ENCODE data around the gene PHAF1. TPM values are rescaled to one million over a fixed set of nuclear protein-coding genes. Genes with fewer than 3 reads are reported as not detected.

The PHAF1 gene
- total and polyA plus RNA-seq, 9 of the 15 experiments (the other 6 are each of a cell fraction or from before 2014, with no cell fraction given): 5.1 to 25.4 (median 13.8) TPM

DNA sequence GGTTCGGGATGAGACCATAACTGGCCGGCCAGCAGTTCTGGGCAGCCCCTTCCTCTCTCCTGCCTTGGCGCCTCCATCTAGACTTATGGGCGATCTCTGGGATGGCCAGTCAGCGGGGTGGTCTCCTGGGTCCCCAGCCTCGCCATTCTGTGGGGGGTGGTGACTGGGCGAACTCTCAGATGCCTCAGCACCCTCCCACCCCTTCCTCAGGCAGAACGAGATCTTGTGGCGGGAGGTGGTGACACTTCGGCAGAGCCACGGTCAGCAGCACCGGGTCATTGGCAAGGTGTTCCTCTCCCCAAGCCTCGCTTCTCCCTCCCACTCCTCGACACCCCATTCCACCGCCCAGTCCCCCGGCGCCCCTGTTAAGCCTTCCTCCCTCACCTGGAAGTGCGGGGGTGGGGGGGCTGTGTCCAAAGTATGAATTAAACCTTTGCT, 56.4 kb downstream of the PHAF1 start:
- TF ChIP-seq ZBTB7A (IDR thresholded peaks at IDR 0.05; ENCODE audit: borderline replicate concordance, control insufficient read depth, low read depth, low read length): 0 out of 2 replicates have a peak, but pooled peaks have one; percentile 8
- no peak for TF ChIP-seq KDM4B (IDR thresholded peaks at IDR 0.05; ENCODE audit: borderline replicate concordance in 2 of 2, low read depth in 1 of 2)
- ATAC-seq (no peak), FAIRE-seq (no peak), DNase-seq (ENCODE audit: extremely low read depth in 1 of 4, low spot score in 3 of 4) (no peak)
- WGBS (ENCODE audit: insufficient coverage, low coverage, missing lambda C conversion rate): 76% methylated on average over 16 of the region's 18 CpGs
- ChIA-PET POLR2A (interaction anchor here (0.5 to 0.6 kb wide), 2 partner anchors 11 to 314 kb away, joined by 3 read pairs; no protein-coding TSS in a partner anchor), CTCF (ENCODE audit: low intra/inter-chr PET ratio) (no interaction called here)
- Histone ChIP-seq H4K20me1 (replicated peaks; ENCODE audit: control insufficient read depth, insufficient read depth, low read length) (no peaks in the 10 kb centered on the region), H2AFZ (ENCODE audit: low read depth, low read length) (no peak overlapping the region), H3K4me3 (no peak overlapping the region), H3K27ac (ENCODE audit: extremely low read depth, low read depth, low read length) (no peak overlapping the region), H3K79me2 (ENCODE audit: control insufficient read depth, insufficient read depth, low read length) (peaks cover 7% of the 10 kb centered on the region), H3K9ac (ENCODE audit: insufficient read depth in 1 of 2, low read depth in 2 of 2, low read length in 2 of 2) (peak overlapping the region in 1 of 2 experiments; percentile 68; a peak in 2 of 4 replicates), H3K4me2 (ENCODE audit: insufficient read depth, low read length) (no peak overlapping the region), H3K27me3 (ENCODE audit: control insufficient read depth in 2 of 2, insufficient read depth in 2 of 2, low read length in 2 of 2) (no peaks in the 10 kb centered on the region), H3K36me3 (ENCODE audit: control insufficient read depth, insufficient read depth, low read length) (peaks cover 13% of the 10 kb centered on the region; the same call in 2 of the 3 replicates), H3K9me1 (ENCODE audit: control insufficient read depth, insufficient read depth, low read length) (no peaks in the 10 kb centered on the region), H3K9me3 (replicated peaks; ENCODE audit: control insufficient read depth, insufficient read depth, low read depth, low read length) (no peaks in the 10 kb centered on the region), H3K4me1 (replicated peaks in 1 of 2; ENCODE audit: control insufficient read depth in 2 of 2, insufficient read depth in 2 of 2, low read length in 2 of 2) (peaks cover 24 to 84% of the 10 kb centered on the region in 2 experiments)
- in situ Hi-C loops (cut with MboI): loop anchor here (25.0 kb wide), 1 partner anchor 204 kb away; the partner anchor contains the start of gene CES3
- intact Hi-C loops (cut with micrococcal nuclease): no loop called here
- BruUV-seq (replicated peaks): no TSS peak

DNA sequence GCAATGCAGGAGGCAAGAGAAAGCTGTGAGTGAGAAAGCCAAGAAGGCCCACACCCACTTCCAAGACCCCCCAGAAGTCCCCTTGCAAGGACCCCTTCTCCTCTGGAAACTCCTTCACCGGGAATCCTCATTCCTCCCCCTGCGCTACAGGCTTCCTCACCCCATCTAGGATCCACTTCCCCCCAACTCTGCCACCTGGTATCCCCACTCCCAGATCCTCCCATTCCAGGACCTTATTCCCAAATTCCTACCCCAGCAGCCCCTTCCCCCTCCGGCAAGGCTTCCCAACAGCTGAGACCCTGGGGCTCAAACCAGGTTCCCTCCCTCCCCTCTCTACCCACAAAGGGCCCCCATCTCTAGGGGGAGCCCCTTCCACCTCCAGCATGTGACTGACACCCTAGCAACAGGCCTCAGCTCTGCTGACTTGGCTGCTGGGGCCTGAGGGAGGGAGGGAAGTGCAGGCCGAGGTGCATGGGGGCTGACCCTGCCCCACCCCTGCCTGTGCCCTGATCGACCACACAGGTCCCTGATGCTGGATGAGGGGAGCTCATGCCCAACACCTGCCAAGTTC, 56.9 kb downstream of the PHAF1 start:
- no peak overlapping the region for H3K4me3 ChIP-seq
- H3K79me2 ChIP-seq (ENCODE audit: control insufficient read depth, insufficient read depth, low read length): peaks cover 1% of the 10 kb centered on the region; the same call in 1 of the 3 replicates
- no peaks in the 10 kb centered on the region for H4K20me1 ChIP-seq (replicated peaks; ENCODE audit: control insufficient read depth, insufficient read depth, low read length)
- CTCF ChIA-PET (ENCODE audit: low intra/inter-chr PET ratio): no interaction called here
- H2AFZ ChIP-seq (ENCODE audit: low read depth, low read length): no peak overlapping the region
- BruUV-seq (replicated peaks): no TSS peak
- no peak overlapping the region for H3K4me2 ChIP-seq (ENCODE audit: insufficient read depth, low read length)
- H3K9me1 ChIP-seq (ENCODE audit: control insufficient read depth, insufficient read depth, low read length): no peaks in the 10 kb centered on the region
- ATAC-seq: no peak
- POLR2A ChIA-PET: no interaction called here
- WGBS (ENCODE audit: insufficient coverage, low coverage, missing lambda C conversion rate): 67% methylated on average over 3 of the region's 5 CpGs
- H3K9ac ChIP-seq (ENCODE audit: insufficient read depth in 1 of 2, low read depth in 2 of 2, low read length in 2 of 2): no peak overlapping the region; a peak in 1 of 4 replicates
- no peaks in the 10 kb centered on the region for H3K9me3 ChIP-seq (replicated peaks; ENCODE audit: control insufficient read depth, insufficient read depth, low read depth, low read length)
- in situ Hi-C loops (cut with MboI): loop anchor here (25.0 kb wide), 1 partner anchor 204 kb away; the partner anchor contains the start of gene CES3
- H3K36me3 ChIP-seq (ENCODE audit: control insufficient read depth, insufficient read depth, low read length): peaks cover 13% of the 10 kb centered on the region; the same call in 2 of the 3 replicates
- TF ChIP-seq ZNF668 (CRISPR knock-in tag; IDR thresholded peaks at IDR 0.05) (no peak), ZBED1 (IDR thresholded peaks at IDR 0.05) (no peak), TCFL5 (CRISPR knock-in tag; conservative IDR thresholded peaks at IDR 0.05) (no peak), ZNF12 (CRISPR knock-in tag; IDR thresholded peaks at IDR 0.05) (no peak), PHF20 (IDR thresholded peaks at IDR 0.05; ENCODE audit: partially characterized antibody) (no peak), RUNX1 (IDR thresholded peaks at IDR 0.05; ENCODE audit: low read depth) (no peak), HNRNPLL (IDR thresholded peaks at IDR 0.05; ENCODE audit: low read depth, low read length, poor library complexity, severe bottlenecking) (no peak)
- TF ChIP-seq, protein P1, sequence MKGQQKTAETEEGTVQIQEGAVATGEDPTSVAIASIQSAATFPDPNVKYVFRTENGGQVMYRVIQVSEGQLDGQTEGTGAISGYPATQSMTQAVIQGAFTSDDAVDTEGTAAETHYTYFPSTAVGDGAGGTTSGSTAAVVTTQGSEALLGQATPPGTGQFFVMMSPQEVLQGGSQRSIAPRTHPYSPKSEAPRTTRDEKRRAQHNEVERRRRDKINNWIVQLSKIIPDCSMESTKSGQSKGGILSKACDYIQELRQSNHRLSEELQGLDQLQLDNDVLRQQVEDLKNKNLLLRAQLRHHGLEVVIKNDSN (CRISPR knock-in tag; IDR thresholded peaks at IDR 0.05): 0 out of 2 replicates have a peak, but pooled peaks have one; percentile 34
- TF ChIP-seq, protein P2, sequence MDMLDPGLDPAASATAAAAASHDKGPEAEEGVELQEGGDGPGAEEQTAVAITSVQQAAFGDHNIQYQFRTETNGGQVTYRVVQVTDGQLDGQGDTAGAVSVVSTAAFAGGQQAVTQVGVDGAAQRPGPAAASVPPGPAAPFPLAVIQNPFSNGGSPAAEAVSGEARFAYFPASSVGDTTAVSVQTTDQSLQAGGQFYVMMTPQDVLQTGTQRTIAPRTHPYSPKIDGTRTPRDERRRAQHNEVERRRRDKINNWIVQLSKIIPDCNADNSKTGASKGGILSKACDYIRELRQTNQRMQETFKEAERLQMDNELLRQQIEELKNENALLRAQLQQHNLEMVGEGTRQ (CRISPR knock-in tag; IDR thresholded peaks at IDR 0.05): peak; percentile 41; the same call in 1 of the 2 replicates
- TF ChIP-seq, protein P3, sequence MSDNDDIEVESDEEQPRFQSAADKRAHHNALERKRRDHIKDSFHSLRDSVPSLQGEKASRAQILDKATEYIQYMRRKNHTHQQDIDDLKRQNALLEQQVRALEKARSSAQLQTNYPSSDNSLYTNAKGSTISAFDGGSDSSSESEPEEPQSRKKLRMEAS (CRISPR knock-in tag; IDR thresholded peaks at IDR 0.05): no peak
- no peak overlapping the region for H3K27ac ChIP-seq (ENCODE audit: extremely low read depth, low read depth, low read length)
- peaks cover 26 to 82% of the 10 kb centered on the region in 2 experiments for H3K4me1 ChIP-seq (replicated peaks in 1 of 2; ENCODE audit: control insufficient read depth in 2 of 2, insufficient read depth in 2 of 2, low read length in 2 of 2)
- FAIRE-seq: no peak
- H3K27me3 ChIP-seq (ENCODE audit: control insufficient read depth in 2 of 2, insufficient read depth in 2 of 2, low read length in 2 of 2): no peaks in the 10 kb centered on the region
- intact Hi-C loops (cut with micrococcal nuclease): no loop called here
- peak in 1 of 4 experiments; percentile 23 for DNase-seq (ENCODE audit: extremely low read depth in 1 of 4, low spot score in 3 of 4)

Data from K562 (cell line).